Neuronal stem cell (in vitro differentiated cells): Measurements from ENCODE around the gene UNCX.

Source experiments
- DNase-seq: peaks from one replicate; pipeline ENCODE4 v3.0.0-alpha.2; 2013; ENCODE audit warnings: low spot score
- H2AFZ ChIP-seq: one replicate; pipeline ENCODE4 v1.6.1; 2013; ENCODE audit warnings: mild to moderate bottlenecking, low read length, inconsistent platforms
- H2AK5ac ChIP-seq: 2 replicates; pipeline ENCODE4 v1.6.1; 2013; ENCODE audit warnings: low read depth, mild to moderate bottlenecking, inconsistent platforms, low read length, moderate library complexity, mixed read lengths
- H2BK120ac ChIP-seq: 2 replicates; pipeline ENCODE4 v1.6.1; 2013; ENCODE audit warnings: low read depth, mild to moderate bottlenecking, inconsistent platforms, low read length, moderate library complexity, mixed read lengths
- H2BK12ac ChIP-seq: one replicate; pipeline ENCODE4 v1.6.1; 2013; ENCODE audit warnings: low read length, inconsistent platforms
- H2BK15ac ChIP-seq: 2 replicates; pipeline ENCODE4 v1.6.1; 2013; ENCODE audit warnings: mild to moderate bottlenecking, low read length, inconsistent platforms, mixed read lengths
- H2BK5ac ChIP-seq: one replicate; pipeline ENCODE4 v1.6.1; 2013; ENCODE audit warnings: inconsistent platforms, mild to moderate bottlenecking, low read length, moderate library complexity
- H3K14ac ChIP-seq: one replicate; pipeline ENCODE4 v1.6.1; 2013; ENCODE audit warnings: low read length, inconsistent platforms
- H3K18ac ChIP-seq: 2 replicates; pipeline ENCODE4 v1.6.1; 2013; ENCODE audit warnings: low read length, inconsistent platforms
- H3K23ac ChIP-seq: 2 replicates; pipeline ENCODE4 v1.6.1; 2013; ENCODE audit warnings: low read depth, mild to moderate bottlenecking, mixed read lengths, low read length, inconsistent platforms; ENCODE audit not compliant: poor library complexity
- H3K27ac ChIP-seq: replicated peaks from 3 replicates; pipeline ENCODE4 v1.5.1; 2013; ENCODE audit warnings: low read length, inconsistent platforms
- H3K27me3 ChIP-seq, 3 experiments: 2 replicates each; pipeline ENCODE4 v1.6.1; 2013; ENCODE audit warnings: low read length in 3 of 3, mild to moderate bottlenecking in 2 of 3, inconsistent platforms in 1 of 3, low read depth in 1 of 3, mixed read lengths in 1 of 3, moderate library complexity in 1 of 3; ENCODE audit not compliant: control insufficient read depth in 3 of 3, insufficient read depth in 3 of 3
- H3K36me3 ChIP-seq, 2 donors: replicated peaks in 1 of 2; 2 replicates each; pipeline ENCODE4 v1.6.1; 2013; ENCODE audit warnings: low read length in 2 of 2; ENCODE audit not compliant: control insufficient read depth in 2 of 2, insufficient read depth in 2 of 2
- H3K4ac ChIP-seq: 2 replicates; pipeline ENCODE4 v1.6.1; 2013; ENCODE audit warnings: inconsistent platforms, mild to moderate bottlenecking, low read length, moderate library complexity
- H3K4me1 ChIP-seq, 2 donors: 1 replicate in 1 of 2; 2 replicates in 1 of 2; pipeline ENCODE4 v1.6.1; 2013; ENCODE audit warnings: low read length in 2 of 2, low read depth in 1 of 2; ENCODE audit not compliant: control insufficient read depth in 2 of 2, insufficient read depth in 1 of 2
- H3K4me2 ChIP-seq: one replicate; pipeline ENCODE4 v1.6.1; 2013; ENCODE audit warnings: mild to moderate bottlenecking, low read length, inconsistent platforms; ENCODE audit not compliant: insufficient read depth, poor library complexity, severe bottlenecking
- H3K4me3 ChIP-seq, 2 donors: 2 replicates each; pipeline ENCODE4 v1.5.1; 2013; ENCODE audit warnings: low read length in 2 of 2, mild to moderate bottlenecking in 2 of 2, inconsistent platforms in 1 of 2, moderate library complexity in 1 of 2
- H3K79me1 ChIP-seq: one replicate; pipeline ENCODE4 v1.6.1; 2013; ENCODE audit warnings: low read depth, mild to moderate bottlenecking, inconsistent platforms, low read length, moderate library complexity
- H3K9ac ChIP-seq: one replicate; pipeline ENCODE4 v1.6.1; 2013; ENCODE audit warnings: mild to moderate bottlenecking, low read depth, low read length, inconsistent platforms; ENCODE audit not compliant: poor library complexity
- H3K9me3 ChIP-seq, 2 donors: replicated peaks in 1 of 2; 2 replicates each; pipeline versions ENCODE3 to v1.6.1; 2013; ENCODE audit warnings: low read length in 2 of 2, mild to moderate bottlenecking in 2 of 2, inconsistent platforms in 1 of 2, low read depth in 1 of 2, mixed read lengths in 1 of 2, moderate library complexity in 1 of 2; ENCODE audit not compliant: control insufficient read depth in 2 of 2, insufficient read depth in 1 of 2
- H4K8ac ChIP-seq: one replicate; pipeline ENCODE4 v1.6.1; 2013; ENCODE audit warnings: low read depth, mild to moderate bottlenecking, inconsistent platforms, low read length, moderate library complexity
- H4K91ac ChIP-seq: one replicate; pipeline ENCODE4 v1.6.1; 2013; ENCODE audit warnings: low read length, low read depth, mild to moderate bottlenecking, inconsistent platforms; ENCODE audit not compliant: poor library complexity
- WGBS, 2 donors: extraction: QIAGEN DNeasy Blood & Tissue Kit; methylation state at CpG; one replicate each; pipeline ENCODE4 v1.1.7; 2013; ENCODE audit warnings: missing lambda C conversion rate in 2 of 2, mixed read lengths in 1 of 2; ENCODE audit not compliant: insufficient read length in 2 of 2, insufficient replicate concordance in 1 of 2; ENCODE audit errors: extremely low coverage in 2 of 2; 5-methylcytosine and 5-hydroxymethylcytosine counted together

UNCX gene

GRCh38 chr7:1223196-1223981 is 9.3 kb upstream of the UNCX start:
- no CpG with 5 or more reads among the region's 23 CpGs for WGBS, 2 donors

GRCh38 chr7:1224086-1224716 is 8.5 kb upstream of the UNCX start:
- H3K4me3 ChIP-seq = peak overlapping the region in 1 of 2 donors; percentile 6
- H3K9ac ChIP-seq = peak overlapping the region; percentile 63
- H2BK15ac ChIP-seq = peak overlapping the region; percentile 82
- H3K14ac ChIP-seq = peak overlapping the region; percentile 17
- H2BK12ac ChIP-seq = peak overlapping the region; percentile 90
- peak overlapping the region; percentile 77 for H3K4me2 ChIP-seq
- no peak overlapping the region for H3K23ac ChIP-seq
- H3K27ac ChIP-seq = no peak overlapping the region
- no peak overlapping the region for H4K91ac ChIP-seq
- H2BK120ac ChIP-seq = peak overlapping the region; percentile 66
- no CpG with 5 or more reads among the region's 66 CpGs for WGBS, 2 donors
- no peaks in the 10 kb centered on the region for H3K79me1 ChIP-seq
- peak overlapping the region; percentile 98 for H3K18ac ChIP-seq
- peaks cover 8 to 17% of the 10 kb centered on the region in 2 donors for H3K4me1 ChIP-seq
- H3K36me3 ChIP-seq = no peaks in the 10 kb centered on the region
- no peak overlapping the region for H4K8ac ChIP-seq
- peak; percentile 86 for DNase-seq
- H3K27me3 ChIP-seq = peaks cover 20 to 99% (median 65%) of the 10 kb centered on the region in 3 experiments
- H2AK5ac ChIP-seq = no peak overlapping the region
- no peak overlapping the region for H3K4ac ChIP-seq
- H3K9me3 ChIP-seq = peaks cover 0 to 2% of the 10 kb centered on the region in 2 donors
- H2BK5ac ChIP-seq = peak overlapping the region; percentile 71
- H2AFZ ChIP-seq = peak overlapping the region; percentile 72

More at GRCh38 chr7:1223196-1223981, 9.3 kb upstream of the UNCX start:
- Histone ChIP-seq H3K4ac (no peak overlapping the region), H4K91ac (no peak overlapping the region), H2AK5ac (peak overlapping the region; percentile 12), H2BK120ac (peak overlapping the region; percentile 66), H2BK15ac (peak overlapping the region; percentile 82), H3K4me1 (peaks cover 8 to 22% of the 10 kb centered on the region in 2 donors), H3K4me3 (no peak overlapping the region), H3K23ac (no peak overlapping the region), H3K36me3 (no peaks in the 10 kb centered on the region), H3K9me3 (peaks cover 0 to 2% of the 10 kb centered on the region in 2 donors), H2AFZ (no peak overlapping the region), H2BK12ac (peak overlapping the region; percentile 90), H3K27ac (no peak overlapping the region), H3K18ac (peak overlapping the region; percentile 98), H2BK5ac (no peak overlapping the region), H3K27me3 (peaks cover 18 to 99% (median 62%) of the 10 kb centered on the region in 3 experiments), H3K9ac (no peak overlapping the region), H3K14ac (no peak overlapping the region), H4K8ac (no peak overlapping the region), H3K79me1 (no peaks in the 10 kb centered on the region), H3K4me2 (no peak overlapping the region)
- DNase-seq = no peak

GRCh38 chr7:1225030-1225429 is 7.6 kb upstream of the UNCX start:
- H3K79me1 ChIP-seq = no peaks in the 10 kb centered on the region
- peak overlapping the region; percentile 10 for H2AK5ac ChIP-seq
- H2BK5ac ChIP-seq = no peak overlapping the region
- no peak overlapping the region for H2BK15ac ChIP-seq
- H3K4me3 ChIP-seq = no peak overlapping the region
- no CpG with 5 or more reads among the region's 11 CpGs for WGBS, 2 donors
- no peak overlapping the region for H3K18ac ChIP-seq
- H3K4ac ChIP-seq = no peak overlapping the region
- peaks cover 8 to 17% of the 10 kb centered on the region in 2 donors for H3K4me1 ChIP-seq
- no peak overlapping the region for H3K4me2 ChIP-seq
- H2BK120ac ChIP-seq = no peak overlapping the region
- H2AFZ ChIP-seq = no peak overlapping the region
- no peak overlapping the region for H3K14ac ChIP-seq
- H3K23ac ChIP-seq = no peak overlapping the region
- no peak overlapping the region for H4K8ac ChIP-seq
- no peak overlapping the region for H2BK12ac ChIP-seq
- no peaks in the 10 kb centered on the region for H3K36me3 ChIP-seq
- no peak overlapping the region for H4K91ac ChIP-seq
- DNase-seq = no peak
- peaks cover 0 to 2% of the 10 kb centered on the region in 2 donors for H3K9me3 ChIP-seq
- no peak overlapping the region for H3K27ac ChIP-seq
- peaks cover 20 to 96% (median 70%) of the 10 kb centered on the region in 3 experiments for H3K27me3 ChIP-seq
- H3K9ac ChIP-seq = no peak overlapping the region
